MM.1S (cell line): ENCODE data around the gene MSMP.

ENCODE experiments used
- DNase-seq: peaks from one replicate; pipeline ENCODE4 v3.0.0-alpha.2; 2015
- H2AFZ ChIP-seq: fragments of 300-600 bp; sonication (generic); 2 replicates; pipeline ENCODE4 v1.6.0; 2016; ENCODE audit warnings: antibody characterized with exemption, low read length
- H3F3A ChIP-seq: fragments of 300-600 bp; sonication (generic); 2 replicates; pipeline ENCODE4 v1.6.1; 2016; ENCODE audit warnings: mild to moderate bottlenecking, antibody characterized with exemption, low read length, moderate library complexity, mixed read lengths; ENCODE audit not compliant: insufficient read depth
- H3K27ac ChIP-seq: fragments of 300-600 bp; sonication (generic); 2 replicates; pipeline ENCODE4 v1.5.1; 2016; ENCODE audit warnings: mild to moderate bottlenecking, low read length
- H3K27me3 ChIP-seq: fragments of 300-600 bp; sonication (generic); replicated peaks from 2 replicates; pipeline ENCODE4 v1.6.0; 2016; ENCODE audit warnings: low read length; ENCODE audit not compliant: insufficient read depth
- H3K36me3 ChIP-seq: fragments of 300-600 bp; sonication (generic); replicated peaks from 2 replicates; pipeline ENCODE4 v1.6.1; 2016; ENCODE audit warnings: mild to moderate bottlenecking, low read length, mixed read lengths; ENCODE audit not compliant: insufficient read depth
- H3K4me1 ChIP-seq: fragments of 300-600 bp; sonication (generic); 2 replicates; pipeline ENCODE4 v1.6.1; 2016; ENCODE audit warnings: low read length, mixed read lengths
- H3K4me2 ChIP-seq: fragments of 300-600 bp; sonication (generic); 2 replicates; pipeline ENCODE4 v1.6.0; 2016; ENCODE audit warnings: low read depth, low read length
- H3K4me3 ChIP-seq: fragments of 300-600 bp; sonication (generic); 2 replicates; pipeline ENCODE4 v1.5.1; 2016; ENCODE audit warnings: low read length, mixed read lengths
- H3K79me2 ChIP-seq: fragments of 300-600 bp; sonication (generic); 2 replicates; pipeline ENCODE4 v1.6.1; 2016; ENCODE audit warnings: mixed run types, low read length, mixed read lengths
- H3K9ac ChIP-seq: fragments of 300-600 bp; sonication (generic); 2 replicates; pipeline ENCODE4 v1.6.1; 2016; ENCODE audit warnings: low read length, mixed read lengths
- H3K9me2 ChIP-seq: fragments of 300-600 bp; sonication (generic); replicated peaks from 2 replicates; pipeline ENCODE4 v1.6.1; 2016; ENCODE audit warnings: mild to moderate bottlenecking, low read length, mixed read lengths; ENCODE audit not compliant: insufficient read depth
- H3K9me3 ChIP-seq: fragments of 300-600 bp; sonication (generic); replicated peaks from 2 replicates; pipeline ENCODE4 v1.6.1; 2016; ENCODE audit warnings: mild to moderate bottlenecking, low read length, mixed read lengths; ENCODE audit not compliant: insufficient read depth
- H4K20me1 ChIP-seq: fragments of 300-600 bp; sonication (generic); 2 replicates; pipeline ENCODE4 v1.6.1; 2016; ENCODE audit warnings: mild to moderate bottlenecking, low read length, moderate library complexity, mixed read lengths; ENCODE audit not compliant: insufficient read depth
- CTCF ChIP-seq: fragments of 300-600 bp; sonication (generic); IDR thresholded peaks from 2 replicates; pipeline ENCODE4 v1.5.1; 2016; ENCODE audit warnings: antibody characterized with exemption, low read length, mixed read lengths
- EZH2 ChIP-seq: fragments of 300-600 bp; sonication (generic); optimal IDR thresholded peaks from 2 replicates; pipeline ENCODE3; 2017; ENCODE audit warnings: low read depth, mild to moderate bottlenecking, antibody characterized with exemption, low read length, mixed read lengths
- EZH2phosphoT487 ChIP-seq: fragments of 300-600 bp; sonication (generic); IDR thresholded peaks from 2 replicates; pipeline ENCODE4 v1.6.1; 2018; ENCODE audit warnings: antibody characterized with exemption, low read length

The MSMP gene

GRCh38 chr9:35763803-35764202 is 9.7 kb upstream of the MSMP start:
- no peaks in the 10 kb centered on the region for H3K9me2 ChIP-seq
- no peak overlapping the region for H3K4me3 ChIP-seq
- TF ChIP-seq CTCF (no peak), EZH2 (no peak), EZH2phosphoT487 (no peak)
- no peaks in the 10 kb centered on the region for H3K27me3 ChIP-seq
- no peaks in the 10 kb centered on the region for H3K36me3 ChIP-seq
- no peak overlapping the region for H3K27ac ChIP-seq
- H2AFZ ChIP-seq: no peak overlapping the region
- peaks cover 62% of the 10 kb centered on the region for H3K79me2 ChIP-seq
- H3K9me3 ChIP-seq: no peaks in the 10 kb centered on the region
- H4K20me1 ChIP-seq: no peaks in the 10 kb centered on the region
- no peaks in the 10 kb centered on the region for H3F3A ChIP-seq
- no peak for DNase-seq
- no peak overlapping the region for H3K9ac ChIP-seq
- H3K4me2 ChIP-seq: no peak overlapping the region
- H3K4me1 ChIP-seq: peaks cover 5% of the 10 kb centered on the region; the same call in 1 of the 2 replicates

- Histone ChIP-seq H3K9me3 (no peaks in the 10 kb centered on the region), H3K79me2 (peaks cover 63% of the 10 kb centered on the region), H3K4me1 (peaks cover 10% of the 10 kb centered on the region; the same call in 1 of the 2 replicates), H3K4me3 (no peak overlapping the region), H3K27ac (no peak overlapping the region), H3K36me3 (no peaks in the 10 kb centered on the region), H3K9ac (no peak overlapping the region), H3K4me2 (no peak overlapping the region), H3K27me3 (no peaks in the 10 kb centered on the region), H3F3A (no peaks in the 10 kb centered on the region), H4K20me1 (no peaks in the 10 kb centered on the region), H2AFZ (no peak overlapping the region), H3K9me2 (no peaks in the 10 kb centered on the region)
- TF ChIP-seq EZH2: no peak
- no peak for TF ChIP-seq EZH2phosphoT487
- TF ChIP-seq CTCF: no peak
- no peak for DNase-seq
Measured at GRCh38 chr9:35763181-35763580, 9.1 kb upstream of the MSMP start.

GRCh38 chr9:35760651-35761050 is 6.6 kb upstream of the MSMP start:
- Histone ChIP-seq H3K4me2 (no peak overlapping the region), H3K36me3 (no peaks in the 10 kb centered on the region), H3K9me2 (no peaks in the 10 kb centered on the region), H4K20me1 (no peaks in the 10 kb centered on the region), H2AFZ (no peak overlapping the region), H3K27me3 (no peaks in the 10 kb centered on the region), H3K79me2 (peaks cover 69% of the 10 kb centered on the region), H3K27ac (no peak overlapping the region), H3K9ac (no peak overlapping the region), H3K4me3 (no peak overlapping the region), H3K9me3 (no peaks in the 10 kb centered on the region), H3F3A (peaks cover 13% of the 10 kb centered on the region; the same call in 1 of the 2 replicates), H3K4me1 (peaks cover 20% of the 10 kb centered on the region)
- TF ChIP-seq EZH2: no peak
- no peak for TF ChIP-seq EZH2phosphoT487
- DNase-seq: no peak

GRCh38 chr9:35759795-35760194 is 5.7 kb upstream of the MSMP start:
- Histone ChIP-seq H3K27ac (no peak overlapping the region), H3K27me3 (no peaks in the 10 kb centered on the region), H3K9me3 (no peaks in the 10 kb centered on the region), H3K4me1 (peaks cover 20% of the 10 kb centered on the region), H3K9me2 (no peaks in the 10 kb centered on the region), H2AFZ (no peak overlapping the region), H3F3A (peaks cover 13% of the 10 kb centered on the region; the same call in 1 of the 2 replicates), H3K79me2 (peaks cover 65% of the 10 kb centered on the region), H3K9ac (no peak overlapping the region), H3K36me3 (no peaks in the 10 kb centered on the region), H3K4me3 (no peak overlapping the region), H4K20me1 (no peaks in the 10 kb centered on the region), H3K4me2 (no peak overlapping the region)
- no peak for TF ChIP-seq EZH2
- TF ChIP-seq EZH2phosphoT487: no peak
- no peak for TF ChIP-seq CTCF
- DNase-seq: no peak
